GM19328 (cell line): ENCODE measurements around the gene ACSBG1.

Experiments
- ATAC-seq: cut with Tn5 transposase; IDR thresholded peaks from one replicate; pipeline ENCODE4 v1.9.1; 2021; ENCODE audit warnings: mild to moderate bottlenecking, moderate library complexity; ENCODE audit not compliant: unreplicated experiment

ACSBG1 gene

GRCh38 chr15:78234515-78235040 lies at the start of gene ACSBG1:
Gene ACSBG1, minus strand, starts transcription at chr15:78234565. Its CDS starts 64 bp downstream, at chr15:78234501.
- ATAC-seq, result no peak

GRCh38 chr15:78282324-78282723 lies 48.0 kb upstream of the ACSBG1 start:
- no peak for ATAC-seq

GRCh38 chr15:78280319-78281072 lies 46.1 kb upstream of the ACSBG1 start:
- no peak for ATAC-seq

- no peak for ATAC-seq
These were observed 41.9 kb upstream of the ACSBG1 start for GRCh38 chr15:78276064-78276943.

GRCh38 chr15:78274994-78275393 lies 40.6 kb upstream of the ACSBG1 start:
- ATAC-seq, result no peak

- no peak for ATAC-seq
These were observed 38.4 kb upstream of the ACSBG1 start for GRCh38 chr15:78272776-78273175.

- no peak for ATAC-seq
These were observed 38.0 kb upstream of the ACSBG1 start for GRCh38 chr15:78272316-78272715.

GRCh38 chr15:78266806-78267205 lies 32.4 kb upstream of the ACSBG1 start:
- ATAC-seq, result no peak

- ATAC-seq, result no peak
These were observed 31.9 kb upstream of the ACSBG1 start for GRCh38 chr15:78266229-78266628.

- no peak for ATAC-seq
These were observed 31.4 kb upstream of the ACSBG1 start for GRCh38 chr15:78265752-78266224.

GRCh38 chr15:78265137-78265460 lies 30.7 kb upstream of the ACSBG1 start:
- ATAC-seq, result no peak

- no peak for ATAC-seq
These were observed 30.2 kb upstream of the ACSBG1 start, which contains the start of gene DNAJA4 for GRCh38 chr15:78264304-78265136. Gene DNAJA4, plus strand, starts transcription at chr15:78264562. Its CDS starts 202 bp downstream, at chr15:78264764.

- no peak for ATAC-seq
These were observed 29.5 kb upstream of the ACSBG1 start for GRCh38 chr15:78263907-78264303.

- no peak for ATAC-seq
These were observed 29.0 kb upstream of the ACSBG1 start for GRCh38 chr15:78263351-78263781.

- no peak for ATAC-seq
These were observed 26.7 kb upstream of the ACSBG1 start for GRCh38 chr15:78261062-78261461.

GRCh38 chr15:78260489-78260888 lies 26.1 kb upstream of the ACSBG1 start:
- no peak for ATAC-seq

- no peak for ATAC-seq
These were observed 24.9 kb upstream of the ACSBG1 start for GRCh38 chr15:78259232-78259631.

- ATAC-seq, result no peak
These were observed 23.3 kb upstream of the ACSBG1 start for GRCh38 chr15:78257681-78258080.

GRCh38 chr15:78256044-78256437 lies 21.7 kb upstream of the ACSBG1 start:
- ATAC-seq, result no peak

GRCh38 chr15:78255421-78256043 lies 21.2 kb upstream of the ACSBG1 start:
- no peak for ATAC-seq
